Neural progenitor cell (in vitro differentiated cells): ENCODE results near the gene RPS19.

Experiments used
- EZH2 ChIP-seq: fragments of 200-600 bp; sonication (generic); IDR thresholded peaks from 2 replicates; pipeline ENCODE4 v1.6.1; 2017; ENCODE audit warnings: antibody characterized with exemption, mild to moderate bottlenecking, moderate library complexity
- TF ChIP-seq, protein P1 (sequence below): fragments of 200-600 bp; sonication (generic); IDR thresholded peaks from 2 replicates; pipeline ENCODE4 v1.5.1; 2017; ENCODE audit warnings: antibody characterized with exemption, mild to moderate bottlenecking

DNA sequence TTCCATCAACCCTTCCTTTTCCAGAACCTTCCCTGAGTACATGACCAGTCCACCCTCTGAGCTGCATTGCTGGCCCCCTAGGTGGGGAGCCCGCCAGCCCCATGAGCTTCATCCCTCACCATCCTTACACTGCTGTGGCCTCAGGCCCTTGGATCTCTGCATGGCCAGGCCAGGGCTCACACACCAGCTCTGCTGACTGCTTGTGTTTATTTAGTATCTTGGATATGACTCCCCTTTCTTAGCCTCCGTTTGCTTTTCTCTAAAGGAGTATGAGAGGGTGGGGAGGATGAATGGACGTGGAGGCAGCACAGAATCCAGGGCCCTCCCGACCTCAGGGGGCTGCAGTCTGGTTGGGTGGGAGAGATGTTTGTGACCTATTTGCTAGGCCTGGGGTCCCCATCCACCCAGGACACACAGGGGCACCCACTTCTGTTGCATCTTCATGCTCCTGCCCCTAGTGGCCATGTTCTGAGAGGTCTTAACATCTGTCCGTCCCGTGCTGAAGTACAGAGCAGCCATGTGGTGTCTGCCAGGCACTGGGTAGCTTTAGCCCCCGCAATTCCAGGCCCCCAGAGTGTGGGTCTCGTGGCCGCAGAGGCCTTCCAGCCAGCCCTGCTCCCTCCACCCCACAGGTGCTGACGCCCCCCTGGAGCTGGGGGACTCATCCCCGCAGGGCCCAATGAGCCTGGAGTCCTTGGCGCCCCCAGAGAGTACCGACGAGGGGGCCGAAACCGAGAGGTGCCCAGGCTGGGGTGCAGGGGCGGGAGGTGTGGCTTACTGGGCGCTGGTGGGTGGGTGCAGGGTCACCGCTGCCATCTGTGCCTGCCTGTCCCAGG, 35.9 kb downstream of the RPS19 start:
- TF ChIP-seq, protein P1, sequence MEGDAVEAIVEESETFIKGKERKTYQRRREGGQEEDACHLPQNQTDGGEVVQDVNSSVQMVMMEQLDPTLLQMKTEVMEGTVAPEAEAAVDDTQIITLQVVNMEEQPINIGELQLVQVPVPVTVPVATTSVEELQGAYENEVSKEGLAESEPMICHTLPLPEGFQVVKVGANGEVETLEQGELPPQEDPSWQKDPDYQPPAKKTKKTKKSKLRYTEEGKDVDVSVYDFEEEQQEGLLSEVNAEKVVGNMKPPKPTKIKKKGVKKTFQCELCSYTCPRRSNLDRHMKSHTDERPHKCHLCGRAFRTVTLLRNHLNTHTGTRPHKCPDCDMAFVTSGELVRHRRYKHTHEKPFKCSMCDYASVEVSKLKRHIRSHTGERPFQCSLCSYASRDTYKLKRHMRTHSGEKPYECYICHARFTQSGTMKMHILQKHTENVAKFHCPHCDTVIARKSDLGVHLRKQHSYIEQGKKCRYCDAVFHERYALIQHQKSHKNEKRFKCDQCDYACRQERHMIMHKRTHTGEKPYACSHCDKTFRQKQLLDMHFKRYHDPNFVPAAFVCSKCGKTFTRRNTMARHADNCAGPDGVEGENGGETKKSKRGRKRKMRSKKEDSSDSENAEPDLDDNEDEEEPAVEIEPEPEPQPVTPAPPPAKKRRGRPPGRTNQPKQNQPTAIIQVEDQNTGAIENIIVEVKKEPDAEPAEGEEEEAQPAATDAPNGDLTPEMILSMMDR: peak; percentile 39
- TF ChIP-seq EZH2: no peak
